GM19193 (cell line): Measurements from ENCODE around the gene COL4A1.

ENCODE experiments used
- POLR2A ChIP-seq: IDR thresholded peaks from 4 replicates; pipeline ENCODE4 v1.6.1; 2011; ENCODE audit not compliant: insufficient read depth, insufficient read length; ENCODE audit errors: extremely low read depth

The COL4A1 gene

GRCh38 chr13:110297766-110298504 is 9.0 kb downstream of the COL4A1 start:
- TF ChIP-seq POLR2A: no peak

GRCh38 chr13:110297011-110297410 is 9.9 kb downstream of the COL4A1 start:
- TF ChIP-seq POLR2A: no peak

GRCh38 chr13:110294622-110295021 is 12.3 kb downstream of the COL4A1 start:
- TF ChIP-seq POLR2A: no peak

- no peak for TF ChIP-seq POLR2A
These were observed 12.8 kb downstream of the COL4A1 start for GRCh38 chr13:110294146-110294545.

- TF ChIP-seq POLR2A: no peak
These were observed 13.3 kb downstream of the COL4A1 start for GRCh38 chr13:110293649-110294048.

GRCh38 chr13:110293037-110293436 is 13.9 kb downstream of the COL4A1 start:
- TF ChIP-seq POLR2A: no peak

- TF ChIP-seq POLR2A: no peak
These were observed 15.7 kb downstream of the COL4A1 start for GRCh38 chr13:110291286-110291685.

GRCh38 chr13:110290826-110291225 is 16.1 kb downstream of the COL4A1 start:
- TF ChIP-seq POLR2A: no peak

GRCh38 chr13:110290153-110290552 is 16.8 kb downstream of the COL4A1 start:
- TF ChIP-seq POLR2A: no peak

- TF ChIP-seq POLR2A: no peak
These were observed 17.3 kb downstream of the COL4A1 start for GRCh38 chr13:110289661-110290060.

- TF ChIP-seq POLR2A: no peak
These were observed 17.8 kb downstream of the COL4A1 start for GRCh38 chr13:110289174-110289573.

GRCh38 chr13:110286833-110287819 is 19.8 kb downstream of the COL4A1 start:
- no peak for TF ChIP-seq POLR2A

GRCh38 chr13:110285991-110286832 is 20.7 kb downstream of the COL4A1 start:
- TF ChIP-seq POLR2A: no peak

- no peak for TF ChIP-seq POLR2A
These were observed 22.0 kb downstream of the COL4A1 start for GRCh38 chr13:110284779-110285484.
